Fibroblast of peridontal ligament (primary cell): Measurements from ENCODE around the gene SLC2A5.
"Not testable (repeated sequence)": the region's sequence is repeated elsewhere in the genome, so short reads cannot be mapped to it uniquely, and the experiment has no call there.

Source experiments
- DNase-seq: peaks from one replicate; pipeline ENCODE4 v3.0.0-alpha.2; 2010; ENCODE audit errors: extremely low read depth

Gene SLC2A5

DNA sequence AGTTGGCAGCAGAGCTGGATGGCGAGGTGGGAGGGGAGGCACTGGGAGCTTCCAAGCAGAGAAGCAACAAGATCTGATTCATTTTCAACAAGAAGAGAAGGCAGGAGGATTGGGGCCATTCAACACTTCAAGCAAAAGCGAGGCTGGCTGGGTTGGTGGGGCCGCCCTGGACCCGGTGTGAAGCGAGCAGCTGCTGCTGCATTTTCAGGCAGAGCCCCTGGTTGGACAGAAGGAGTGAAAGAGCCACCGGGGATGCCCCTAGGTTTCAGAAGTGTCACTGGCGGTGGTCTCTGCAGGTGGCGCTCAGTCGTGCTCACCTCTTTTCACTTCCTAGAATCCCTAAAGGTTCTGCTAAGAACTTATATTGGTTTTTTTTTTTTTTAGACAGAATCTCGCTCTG, 61.2 kb downstream of the SLC2A5 start:
- no peak for DNase-seq

DNA sequence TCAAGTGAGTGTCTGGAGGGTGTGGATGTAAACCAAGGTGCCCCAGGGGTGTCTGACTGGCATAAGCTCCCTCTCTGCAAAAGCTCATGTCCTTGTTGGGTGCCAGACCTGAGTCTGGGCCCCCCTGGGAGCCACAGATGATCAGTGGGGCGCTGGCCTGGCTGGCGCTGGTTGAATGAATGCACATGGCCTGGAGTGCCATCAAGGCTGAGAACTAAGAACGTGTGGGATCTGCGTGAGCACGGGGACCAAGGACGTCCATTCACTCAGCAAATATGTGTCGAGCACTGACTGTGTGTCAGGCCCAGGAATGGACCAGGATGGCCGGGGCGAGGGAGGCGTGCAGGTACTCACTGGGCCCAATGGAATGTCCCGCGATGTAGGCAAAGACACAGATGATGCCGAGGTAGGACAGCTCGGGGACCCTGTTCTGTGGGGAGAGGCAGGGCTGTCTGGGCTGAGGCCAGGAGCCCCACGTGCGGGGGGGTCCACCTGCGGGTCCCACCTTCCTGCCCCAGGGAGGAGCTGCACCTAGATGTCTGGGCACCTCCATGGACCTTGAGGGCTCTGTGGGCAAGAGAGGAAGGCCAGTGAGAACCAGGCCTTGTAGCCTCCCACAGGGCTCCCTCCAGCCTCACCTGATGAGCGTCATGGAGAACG, 62.3 kb downstream of the SLC2A5 start:
- DNase-seq, result no peak

DNA sequence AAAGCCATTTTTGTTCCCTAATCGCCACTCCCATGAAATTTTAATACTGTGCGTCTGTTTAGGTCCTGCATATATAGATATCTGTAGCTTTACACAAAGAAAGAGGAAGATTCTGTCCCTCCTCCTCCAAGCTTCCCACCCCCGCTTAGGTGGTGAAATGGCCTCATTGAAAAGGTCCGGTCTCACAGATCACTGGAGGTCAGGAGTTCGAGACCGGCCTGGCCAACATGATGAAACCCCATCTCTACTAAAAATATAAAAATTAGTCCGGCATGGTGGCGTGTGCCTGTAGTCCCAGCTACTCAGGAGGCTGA, 64.1 kb downstream of the SLC2A5 start:
- DNase-seq, result no peak

DNA sequence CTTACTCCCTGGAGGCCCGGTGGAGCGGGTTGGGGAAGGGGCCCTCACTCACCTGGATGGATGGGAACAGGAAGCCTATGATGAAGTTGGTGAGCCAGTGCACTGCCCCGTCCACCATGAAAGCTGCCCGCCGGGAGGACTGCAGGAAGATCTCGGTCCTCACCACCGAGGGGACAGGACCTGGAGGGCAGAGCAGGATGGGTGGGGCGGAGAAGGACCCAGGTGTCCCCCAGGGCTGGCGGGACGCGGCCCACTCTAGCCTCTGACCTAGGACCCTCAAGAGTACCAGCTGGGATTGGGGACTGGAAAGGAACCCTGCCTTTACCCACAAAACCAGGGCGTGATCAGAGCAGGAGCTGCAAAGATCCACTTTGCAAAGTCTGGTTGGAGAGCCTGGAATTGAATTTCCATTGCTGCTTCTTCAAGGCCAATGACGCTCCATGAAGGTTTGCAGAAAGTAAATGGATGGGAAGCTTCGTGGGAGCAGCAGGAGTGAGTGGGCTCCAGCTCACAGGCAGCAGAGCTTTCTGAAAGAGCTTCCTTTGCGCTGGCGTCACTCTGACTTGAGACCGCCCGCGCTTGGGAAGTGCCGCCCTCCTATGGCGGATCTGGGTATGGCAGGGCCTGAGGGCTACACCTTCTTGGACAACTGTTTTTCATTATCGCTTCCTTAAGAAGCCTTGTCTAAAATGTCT, 64.6 kb downstream of the SLC2A5 start:
- DNase-seq, result peak; percentile 87

DNA sequence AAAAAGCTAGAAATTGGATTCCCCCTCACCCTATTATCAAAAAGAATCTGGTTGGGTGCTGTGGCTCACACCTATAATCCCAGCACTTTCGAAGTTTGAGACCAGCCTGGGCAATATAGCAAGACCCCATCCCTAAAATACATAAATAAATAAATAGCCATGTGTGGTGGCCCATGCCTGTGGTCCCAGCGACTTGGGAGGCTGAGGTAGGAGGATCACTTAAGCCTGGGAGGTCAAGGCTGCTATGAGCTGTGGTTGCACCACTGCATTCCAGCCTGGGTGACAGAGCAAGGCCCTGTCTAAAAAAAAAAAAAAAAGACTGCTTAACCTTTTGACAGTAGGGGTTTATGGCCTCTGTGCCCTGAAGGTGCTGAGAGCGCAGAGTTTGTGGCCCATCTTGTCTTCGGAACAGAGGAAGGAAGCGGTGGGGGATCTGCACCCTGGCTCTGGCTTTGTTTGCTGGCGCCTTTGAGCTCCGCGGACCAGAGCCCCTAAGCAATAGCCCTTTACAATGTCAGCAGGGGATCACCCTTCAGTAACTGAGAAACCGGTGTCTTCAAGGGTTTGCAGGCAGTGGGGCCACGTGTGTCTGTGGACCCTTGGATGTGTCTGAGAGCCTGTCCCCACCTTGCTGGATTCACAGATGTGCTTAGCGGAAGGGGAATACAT, 65.3 kb downstream of the SLC2A5 start:
- DNase-seq, result no peak

DNA sequence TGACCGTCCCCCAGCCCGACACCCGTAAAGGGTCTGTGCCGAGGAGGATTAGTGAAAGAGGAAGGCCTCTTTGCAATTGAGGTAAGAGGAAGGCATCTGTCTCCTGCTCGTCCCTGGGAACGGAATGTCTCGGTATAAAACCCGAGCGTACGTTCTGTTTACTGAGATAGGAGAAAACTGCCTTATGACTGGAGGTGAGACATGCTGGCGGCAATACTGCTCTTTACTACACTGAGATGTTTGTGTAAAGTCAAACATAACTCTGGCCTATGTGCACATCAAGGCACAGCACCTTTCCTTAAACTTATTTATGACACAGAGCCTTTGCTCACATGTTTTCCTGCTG, 67.2 kb downstream of the SLC2A5 start:
- DNase-seq, result not testable (repeated sequence)

DNA sequence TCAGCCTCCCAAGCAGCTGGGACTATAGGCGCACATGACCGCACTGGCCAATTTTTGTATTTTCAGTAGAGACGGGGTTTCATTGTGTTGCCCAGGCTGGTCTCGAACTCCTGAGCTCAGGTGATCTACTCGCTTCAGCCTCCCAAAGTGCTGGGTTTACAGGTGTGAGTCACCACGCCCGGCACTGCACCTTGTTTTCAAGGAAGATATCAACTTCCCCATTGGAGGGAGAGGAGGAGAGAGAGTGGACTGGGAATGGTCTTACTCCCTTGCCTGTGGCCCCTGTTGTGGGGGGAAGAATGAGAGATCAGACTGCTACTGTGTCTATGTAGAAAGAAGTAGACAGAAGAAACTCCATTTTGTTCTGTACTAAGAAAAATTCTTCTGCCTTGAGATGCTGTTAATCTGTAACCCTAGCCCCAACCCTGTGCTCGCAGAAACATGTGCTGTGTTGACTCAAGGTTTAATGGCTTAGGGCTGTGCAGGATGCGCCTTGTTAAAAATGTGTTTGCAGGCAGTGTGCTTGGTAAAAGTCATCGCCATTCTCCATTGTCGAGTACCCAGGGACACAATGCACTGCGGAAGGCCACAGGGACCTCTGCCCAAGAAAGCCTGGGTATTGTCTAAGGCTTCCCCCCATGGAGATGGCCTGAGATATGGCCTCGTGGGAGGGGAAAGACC, 67.8 kb downstream of the SLC2A5 start:
- DNase-seq, result not testable (repeated sequence)

DNA sequence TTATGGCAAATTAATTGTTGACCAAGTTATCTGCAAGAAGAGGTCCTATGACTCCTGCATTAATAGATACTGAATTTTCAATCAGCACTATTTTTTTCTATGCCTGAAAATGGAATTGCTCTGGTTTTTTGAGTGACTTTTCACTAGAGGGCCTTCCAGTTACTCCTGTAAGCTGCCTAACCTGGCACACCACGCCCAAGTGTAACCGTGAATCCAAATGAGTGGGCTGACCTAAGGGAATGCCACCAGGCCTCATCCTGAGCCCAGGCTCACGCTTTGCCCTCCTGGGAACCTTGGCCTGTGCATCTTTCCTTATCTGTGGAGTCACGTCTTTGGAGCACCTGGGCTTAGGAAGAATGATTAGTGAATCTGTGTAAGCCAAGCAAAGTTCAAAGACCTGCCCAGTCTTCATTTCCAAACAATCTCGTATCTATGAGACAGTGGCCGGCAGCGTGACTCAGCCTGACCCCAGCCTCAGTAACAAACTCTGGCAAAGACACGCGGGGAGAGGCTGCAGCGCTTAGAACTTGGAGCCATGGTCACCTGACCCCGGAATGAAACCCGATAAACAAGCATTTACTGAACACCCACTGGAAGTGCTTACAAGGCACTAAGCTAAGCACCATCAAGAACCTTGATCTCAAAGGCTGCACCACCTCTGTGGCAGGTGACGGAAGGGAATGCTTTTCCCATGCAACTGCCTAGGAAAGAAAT, 75.3 kb downstream of the SLC2A5 start:
- not testable (repeated sequence) for DNase-seq

DNA sequence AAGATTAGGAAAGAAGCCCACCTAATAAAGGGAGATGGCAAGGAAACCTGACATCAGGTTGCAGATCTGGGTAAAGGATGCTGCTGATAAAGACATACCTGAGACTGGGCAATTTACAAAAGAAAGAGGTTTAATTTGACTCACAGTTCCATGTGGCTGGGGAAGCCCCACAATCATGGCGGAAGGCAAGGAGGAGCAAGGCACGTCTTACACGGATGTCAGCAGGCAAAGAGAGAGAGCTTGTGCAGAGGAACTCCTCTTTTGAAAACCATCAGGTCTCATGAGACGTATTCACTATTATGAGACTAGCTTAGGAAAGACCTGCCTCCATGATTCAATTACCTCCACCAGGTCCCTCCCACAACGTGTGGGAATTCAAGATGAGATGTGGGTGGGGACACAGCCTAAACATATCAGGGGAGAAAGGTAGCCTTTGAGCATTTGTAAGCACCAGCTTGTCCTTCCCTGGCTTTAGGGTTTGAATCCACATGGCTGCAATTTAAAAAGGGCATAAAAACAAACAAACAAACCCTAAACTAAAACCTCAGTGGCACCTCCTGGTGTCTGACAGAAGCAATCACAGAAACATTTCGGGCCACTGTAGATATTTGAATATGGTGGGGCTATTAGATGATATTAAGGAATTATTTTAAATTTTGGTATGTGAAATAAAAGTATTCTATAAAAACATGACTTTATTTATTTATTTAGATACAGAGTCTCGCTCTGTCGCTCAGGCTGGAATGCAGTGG, 76.3 kb downstream of the SLC2A5 start:
- no peak for DNase-seq

DNA sequence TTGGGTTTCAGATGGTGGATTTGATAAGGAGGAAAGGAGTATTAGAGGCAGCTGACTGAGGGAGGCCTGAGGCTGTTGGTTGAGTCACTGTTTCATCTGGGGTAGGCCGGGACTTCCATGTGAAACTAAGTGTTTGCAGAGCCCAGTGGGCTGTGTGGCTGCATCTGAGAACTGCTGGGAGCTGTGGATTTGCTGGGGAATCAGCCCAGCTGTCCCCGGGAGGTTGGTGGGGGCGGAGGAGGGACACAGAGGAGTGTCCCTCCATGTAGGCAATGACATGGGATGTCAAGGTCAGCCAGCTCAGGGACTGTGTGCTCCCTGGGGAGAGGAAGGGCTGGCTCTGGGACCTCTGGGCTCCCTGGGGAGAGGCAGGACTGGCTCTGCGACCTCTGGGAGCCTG, 79.6 kb downstream of the SLC2A5 start:
- DNase-seq, result no peak

DNA sequence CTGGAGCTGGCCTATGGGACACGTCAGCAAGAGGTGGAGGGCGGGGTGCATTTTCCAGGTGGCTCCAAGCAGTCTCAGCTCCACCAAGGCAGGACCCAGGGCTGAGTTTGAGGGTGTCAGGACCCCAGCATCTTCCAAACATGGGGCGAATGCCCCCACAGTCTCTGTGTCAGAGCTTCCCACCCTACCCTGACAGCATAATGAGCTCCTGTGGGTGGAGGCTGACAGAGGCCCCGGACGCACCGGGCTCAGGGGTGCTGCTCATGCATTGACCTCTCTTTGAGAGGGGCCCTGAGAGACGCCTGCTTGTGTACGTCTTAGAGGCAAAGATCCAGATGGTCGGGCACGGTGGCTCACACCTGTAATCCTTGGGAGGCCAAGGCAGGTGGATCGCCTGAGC, 80.4 kb downstream of the SLC2A5 start:
- DNase-seq, result no peak

DNA sequence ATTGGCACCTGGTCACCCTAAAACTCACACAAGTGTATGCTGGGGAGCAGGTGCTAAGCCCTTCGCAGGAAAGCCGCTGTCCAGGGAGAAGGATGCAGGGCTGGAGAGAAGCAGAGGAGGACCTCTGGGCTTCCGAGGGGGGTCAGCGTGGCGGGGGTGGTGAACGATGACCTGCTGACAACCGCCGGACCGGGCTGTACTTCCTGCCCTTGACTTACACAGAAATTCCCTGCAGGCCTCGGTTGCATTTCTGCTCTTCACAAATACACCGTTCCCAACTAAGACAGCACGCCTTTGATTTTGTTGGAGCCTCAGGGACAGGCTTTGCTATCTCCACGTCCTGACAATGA, 80.8 kb downstream of the SLC2A5 start:
- no peak for DNase-seq

DNA sequence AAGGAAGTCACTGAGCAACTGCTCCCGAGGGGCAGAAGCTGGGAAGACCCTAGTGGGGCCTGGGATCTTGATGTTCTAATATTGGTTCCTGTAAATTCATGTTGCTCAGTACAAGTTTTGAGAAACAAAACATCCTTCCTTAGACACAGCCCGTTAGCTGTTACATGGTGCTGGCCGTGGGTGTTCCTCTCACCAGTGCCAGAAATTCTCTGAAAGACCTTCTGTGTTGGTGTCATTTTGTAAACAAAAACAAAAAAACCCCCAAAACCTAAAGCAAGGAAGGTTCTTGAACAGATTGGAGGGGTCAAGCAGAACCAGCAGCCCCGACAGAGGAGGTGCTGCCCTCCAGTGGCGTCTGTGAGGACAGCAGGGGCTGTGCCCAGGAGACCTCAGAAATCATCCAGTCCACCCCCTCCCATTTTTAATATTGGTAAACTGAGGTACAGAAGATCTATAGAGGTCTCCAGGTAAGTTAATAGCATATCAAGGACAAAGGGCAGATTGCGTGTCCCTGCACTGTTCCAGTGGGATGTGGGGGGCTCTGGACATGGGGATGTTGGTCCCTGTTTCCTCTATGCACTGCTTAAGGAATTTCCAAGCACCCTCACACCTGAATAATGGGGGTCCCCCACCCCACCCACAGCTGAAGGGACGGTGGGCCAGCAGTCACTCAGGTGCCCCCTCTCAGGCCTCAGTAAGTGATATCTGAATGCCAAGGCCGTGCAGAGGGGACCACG, 81.4 kb downstream of the SLC2A5 start:
- DNase-seq, result peak; percentile 52

DNA sequence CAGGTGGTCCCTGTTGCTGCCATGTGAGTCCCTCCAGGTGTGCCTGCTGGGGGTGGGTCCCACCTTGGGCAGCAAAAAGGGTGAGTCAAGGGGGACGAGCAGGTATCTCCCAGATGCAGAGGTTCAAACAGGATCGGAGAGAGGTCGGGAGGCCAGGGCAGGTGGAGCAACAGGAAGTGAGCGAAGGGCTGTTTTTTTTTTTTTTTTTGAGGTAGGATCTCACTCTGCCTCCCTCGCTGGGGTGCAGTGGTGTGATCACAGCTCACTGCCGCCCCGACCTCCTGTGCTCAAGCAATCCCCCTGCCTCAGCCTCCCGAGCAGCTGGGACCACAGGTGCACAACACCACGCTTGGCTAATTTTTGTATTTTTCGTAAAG, 82.6 kb downstream of the SLC2A5 start:
- no peak for DNase-seq

DNA sequence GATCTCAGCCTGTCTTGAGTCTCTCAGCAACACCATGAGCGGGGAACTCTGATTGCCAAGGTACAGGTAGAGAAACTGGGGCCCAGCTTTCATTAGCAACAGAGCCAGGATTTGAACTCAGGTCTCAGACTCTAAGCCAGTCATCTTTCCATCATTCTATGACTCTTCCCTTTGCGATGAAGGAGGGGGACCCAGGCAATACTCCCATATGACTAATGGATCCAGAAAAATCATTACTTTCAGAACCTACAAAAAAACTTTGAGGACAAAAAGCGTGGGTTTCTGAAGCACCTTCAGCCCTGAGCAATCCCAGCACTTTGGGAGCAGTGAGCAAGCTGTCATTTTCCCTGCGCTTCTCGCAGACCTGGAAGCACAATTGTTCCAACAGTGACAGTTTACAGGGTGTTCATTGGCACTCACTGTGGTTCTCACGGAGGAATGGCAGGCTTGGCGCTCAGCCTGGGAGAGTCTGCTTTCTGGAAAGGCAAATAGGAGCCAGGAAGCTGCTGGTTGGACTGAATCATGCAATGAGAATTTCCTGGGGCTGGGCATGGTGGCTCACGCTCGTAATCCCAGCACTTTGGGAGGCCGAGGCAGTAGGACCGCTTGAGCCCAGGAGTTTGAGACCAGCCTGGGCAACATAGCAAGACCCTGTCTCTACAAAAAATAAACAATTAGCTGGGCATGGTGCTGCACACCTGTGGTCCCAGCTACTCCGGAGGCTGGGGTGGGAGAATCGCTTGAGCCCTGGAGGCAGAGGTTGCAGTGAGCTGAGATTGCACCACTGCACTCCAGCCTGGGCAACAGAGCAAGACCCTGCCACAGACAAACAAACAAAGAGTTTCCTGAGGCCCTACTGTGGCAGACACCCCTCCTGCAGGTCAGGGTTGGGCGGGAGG, 83.3 kb downstream of the SLC2A5 start:
- DNase-seq, result peak; percentile 95
